ENCODE measurements around the gene RCAN2.
"Not testable (repeated sequence)": the region's sequence is repeated elsewhere in the genome, so short reads cannot be mapped to it uniquely, and the experiment has no call there.

RCAN2 gene

DNA sequence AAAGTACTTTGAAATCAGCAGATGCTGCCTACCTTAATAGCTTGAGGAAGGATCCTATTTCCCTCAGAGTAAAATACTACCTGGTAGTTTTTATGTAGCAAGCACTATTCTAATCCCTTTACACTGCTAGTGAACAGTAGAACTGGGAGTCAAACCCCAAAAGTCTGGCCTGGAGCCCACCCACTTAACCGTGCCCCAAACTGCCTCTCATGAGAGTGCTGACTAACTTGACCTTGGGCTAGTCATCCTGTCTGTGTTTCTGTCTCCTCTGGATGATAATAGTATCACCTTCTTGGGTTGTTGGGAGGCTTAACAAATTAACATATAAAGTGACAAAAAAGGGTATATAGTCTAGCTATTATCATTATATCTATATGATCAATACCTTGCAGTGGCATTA, 140.5 kb downstream of the RCAN2 start:
- Histone ChIP-seq H3K27ac (ENCODE audit: low read depth, low read length) (no peak overlapping the region), H3K27me3 (ENCODE audit: control insufficient read depth in 1 of 2, insufficient read depth in 2 of 2, low read length in 2 of 2) (no peaks in the 10 kb centered on the region), H3K36me3 (ENCODE audit: control insufficient read depth in 1 of 2, insufficient read depth in 2 of 2, low read length in 2 of 2) (no peaks in the 10 kb centered on the region), H3K4me3 (ENCODE audit: low read depth in 1 of 2, low read length in 2 of 2) (no peak overlapping the region), H3K9me3 (ENCODE audit: control insufficient read depth in 1 of 2, low read length in 2 of 2) (no peaks in the 10 kb centered on the region), H3K9ac (ENCODE audit: low read depth in 1 of 2, low read length in 2 of 2) (no peak overlapping the region), H3K4me1 (ENCODE audit: control insufficient read depth in 1 of 2, insufficient read depth in 2 of 2, low read length in 2 of 2) (no peaks in the 10 kb centered on the region)

DNA sequence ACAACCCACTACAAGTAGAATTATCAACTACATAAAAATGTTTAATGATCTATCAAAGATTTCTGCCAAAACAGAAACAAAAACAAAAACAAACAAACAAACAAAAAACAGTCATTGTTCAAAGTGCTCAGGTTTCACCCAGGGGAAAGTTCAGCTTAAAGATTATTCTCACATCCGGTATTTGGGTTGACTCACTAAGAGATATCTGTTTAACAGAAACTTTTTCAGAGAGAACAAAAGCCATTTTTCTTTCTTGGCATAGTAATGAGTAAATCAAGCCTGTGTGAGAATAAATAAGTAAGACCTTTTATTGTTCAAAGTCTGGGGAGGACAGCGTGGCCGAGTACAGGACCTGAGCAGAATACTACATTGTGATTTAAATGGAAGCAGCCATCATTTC, 143.6 kb downstream of the RCAN2 start:
- Histone ChIP-seq H3K9ac (ENCODE audit: low read depth in 1 of 2, low read length in 2 of 2) (no peak overlapping the region), H3K9me3 (ENCODE audit: control insufficient read depth in 1 of 2, low read length in 2 of 2) (no peaks in the 10 kb centered on the region), H3K4me1 (ENCODE audit: control insufficient read depth in 1 of 2, insufficient read depth in 2 of 2, low read length in 2 of 2) (no peaks in the 10 kb centered on the region), H3K4me3 (ENCODE audit: low read depth in 1 of 2, low read length in 2 of 2) (no peak overlapping the region), H3K27me3 (ENCODE audit: control insufficient read depth in 1 of 2, insufficient read depth in 2 of 2, low read length in 2 of 2) (no peaks in the 10 kb centered on the region), H3K36me3 (ENCODE audit: control insufficient read depth in 1 of 2, insufficient read depth in 2 of 2, low read length in 2 of 2) (no peaks in the 10 kb centered on the region), H3K27ac (ENCODE audit: low read depth, low read length) (no peak overlapping the region)

DNA sequence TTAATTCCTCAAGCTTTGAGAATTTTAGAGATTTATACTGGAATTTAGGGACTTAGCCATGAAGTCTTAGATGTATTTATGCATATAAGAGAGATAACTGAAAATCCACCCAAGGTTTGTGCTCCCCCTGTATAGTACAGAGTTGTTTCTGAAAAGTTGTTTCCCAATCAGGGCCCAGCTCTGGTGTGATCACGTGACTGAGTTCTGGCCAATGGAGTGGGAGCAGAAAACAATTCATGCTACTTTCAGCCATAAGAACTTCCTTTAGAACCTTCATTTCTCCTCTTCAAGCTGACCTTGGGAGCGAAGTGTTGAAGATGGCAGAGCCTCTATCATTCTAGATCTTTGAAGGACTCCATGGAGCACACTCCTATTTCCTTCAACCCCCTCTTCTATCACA, 151.0 kb downstream of the RCAN2 start:
- no peaks in the 10 kb centered on the region for H3K9me3 ChIP-seq (ENCODE audit: control insufficient read depth in 1 of 2, low read length in 2 of 2)
- no peak overlapping the region for H3K4me3 ChIP-seq (ENCODE audit: low read depth in 1 of 2, low read length in 2 of 2)
- no peaks in the 10 kb centered on the region for H3K4me1 ChIP-seq (ENCODE audit: control insufficient read depth in 1 of 2, insufficient read depth in 2 of 2, low read length in 2 of 2)
- no peaks in the 10 kb centered on the region for H3K36me3 ChIP-seq (ENCODE audit: control insufficient read depth in 1 of 2, insufficient read depth in 2 of 2, low read length in 2 of 2)
- H3K27ac ChIP-seq (ENCODE audit: low read depth, low read length): no peak overlapping the region
- no peak overlapping the region for H3K9ac ChIP-seq (ENCODE audit: low read depth in 1 of 2, low read length in 2 of 2)
- H3K27me3 ChIP-seq (ENCODE audit: control insufficient read depth in 1 of 2, insufficient read depth in 2 of 2, low read length in 2 of 2): no peaks in the 10 kb centered on the region

DNA sequence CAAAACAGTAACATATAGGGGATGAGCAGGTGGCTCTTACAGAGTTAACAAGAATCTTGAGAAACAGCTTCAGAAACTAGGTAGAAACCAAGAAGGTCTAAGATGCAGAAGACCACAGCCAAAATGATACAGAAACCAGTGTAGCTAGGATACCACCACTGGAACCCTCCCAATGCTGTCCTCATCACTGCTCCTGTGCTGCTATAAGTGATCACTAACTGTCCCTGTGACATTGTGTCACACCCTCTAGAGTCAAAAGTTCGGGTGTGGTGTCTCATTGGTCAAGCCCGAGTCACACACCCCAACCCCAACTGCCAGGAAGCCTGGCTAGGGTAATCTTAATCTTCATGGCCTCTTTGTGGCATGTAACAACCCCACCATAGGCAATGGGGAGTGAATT, 153.1 kb downstream of the RCAN2 start:
- no peak overlapping the region for H3K9ac ChIP-seq (ENCODE audit: low read depth in 1 of 2, low read length in 2 of 2)
- no peaks in the 10 kb centered on the region for H3K9me3 ChIP-seq (ENCODE audit: control insufficient read depth in 1 of 2, low read length in 2 of 2)
- H3K4me3 ChIP-seq (ENCODE audit: low read depth in 1 of 2, low read length in 2 of 2): no peak overlapping the region
- no peaks in the 10 kb centered on the region for H3K4me1 ChIP-seq (ENCODE audit: control insufficient read depth in 1 of 2, insufficient read depth in 2 of 2, low read length in 2 of 2)
- H3K27me3 ChIP-seq (ENCODE audit: control insufficient read depth in 1 of 2, insufficient read depth in 2 of 2, low read length in 2 of 2): no peaks in the 10 kb centered on the region
- H3K27ac ChIP-seq (ENCODE audit: low read depth, low read length): no peak overlapping the region
- no peaks in the 10 kb centered on the region for H3K36me3 ChIP-seq (ENCODE audit: control insufficient read depth in 1 of 2, insufficient read depth in 2 of 2, low read length in 2 of 2)

DNA sequence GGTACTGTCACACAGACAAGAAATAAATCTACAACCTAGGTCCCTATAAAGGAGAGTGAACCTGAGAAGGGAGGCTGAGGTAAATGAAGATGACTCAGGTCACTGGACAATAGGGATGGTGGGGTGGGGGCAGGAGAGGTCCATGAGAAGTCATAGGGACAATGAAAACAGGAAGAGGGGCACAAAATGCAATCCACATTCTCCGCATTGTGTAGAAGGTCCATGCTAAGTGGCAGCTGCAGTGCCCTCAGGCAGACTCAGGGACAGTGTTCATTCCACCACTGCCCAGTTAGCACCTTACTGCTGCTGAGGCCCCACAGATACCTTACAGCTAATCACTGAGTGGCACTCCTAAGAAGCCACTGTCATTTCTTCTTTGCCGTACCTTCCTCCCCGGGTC, 156.8 kb downstream of the RCAN2 start:
- no peaks in the 10 kb centered on the region for H3K9me3 ChIP-seq (ENCODE audit: control insufficient read depth in 1 of 2, low read length in 2 of 2)
- no peaks in the 10 kb centered on the region for H3K27me3 ChIP-seq (ENCODE audit: control insufficient read depth in 1 of 2, insufficient read depth in 2 of 2, low read length in 2 of 2)
- H3K4me1 ChIP-seq (ENCODE audit: control insufficient read depth in 1 of 2, insufficient read depth in 2 of 2, low read length in 2 of 2): no peaks in the 10 kb centered on the region
- no peak overlapping the region for H3K9ac ChIP-seq (ENCODE audit: low read depth in 1 of 2, low read length in 2 of 2)
- no peaks in the 10 kb centered on the region for H3K36me3 ChIP-seq (ENCODE audit: control insufficient read depth in 1 of 2, insufficient read depth in 2 of 2, low read length in 2 of 2)
- no peak overlapping the region for H3K27ac ChIP-seq (ENCODE audit: low read depth, low read length)
- H3K4me3 ChIP-seq (ENCODE audit: low read depth in 1 of 2, low read length in 2 of 2): no peak overlapping the region

DNA sequence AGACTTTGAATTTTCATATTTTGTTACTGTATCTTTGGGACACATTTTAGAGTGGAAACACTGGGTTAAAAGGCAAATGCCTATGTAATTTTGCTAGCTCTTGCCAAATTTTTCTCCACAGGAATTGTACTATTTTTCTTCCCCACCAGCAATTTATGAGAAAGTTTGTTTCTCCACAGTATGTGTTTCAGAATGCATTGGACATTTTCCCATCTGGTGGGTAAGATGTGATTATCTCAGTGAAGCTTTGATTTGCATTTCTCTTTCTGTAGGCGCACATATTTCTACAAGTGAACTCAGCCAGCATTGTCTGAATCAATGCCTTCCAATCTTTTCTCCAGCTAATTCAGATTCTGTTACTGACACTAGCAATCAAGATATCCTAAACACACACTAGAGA, 157.8 kb downstream of the RCAN2 start:
- Histone ChIP-seq H3K4me1 (ENCODE audit: control insufficient read depth in 1 of 2, insufficient read depth in 2 of 2, low read length in 2 of 2) (no peaks in the 10 kb centered on the region), H3K36me3 (ENCODE audit: control insufficient read depth in 1 of 2, insufficient read depth in 2 of 2, low read length in 2 of 2) (no peaks in the 10 kb centered on the region), H3K27ac (ENCODE audit: low read depth, low read length) (no peak overlapping the region), H3K4me3 (ENCODE audit: low read depth in 1 of 2, low read length in 2 of 2) (no peak overlapping the region), H3K9ac (ENCODE audit: low read depth in 1 of 2, low read length in 2 of 2) (no peak overlapping the region), H3K9me3 (ENCODE audit: control insufficient read depth in 1 of 2, low read length in 2 of 2) (no peaks in the 10 kb centered on the region), H3K27me3 (ENCODE audit: control insufficient read depth in 1 of 2, insufficient read depth in 2 of 2, low read length in 2 of 2) (no peaks in the 10 kb centered on the region)

DNA sequence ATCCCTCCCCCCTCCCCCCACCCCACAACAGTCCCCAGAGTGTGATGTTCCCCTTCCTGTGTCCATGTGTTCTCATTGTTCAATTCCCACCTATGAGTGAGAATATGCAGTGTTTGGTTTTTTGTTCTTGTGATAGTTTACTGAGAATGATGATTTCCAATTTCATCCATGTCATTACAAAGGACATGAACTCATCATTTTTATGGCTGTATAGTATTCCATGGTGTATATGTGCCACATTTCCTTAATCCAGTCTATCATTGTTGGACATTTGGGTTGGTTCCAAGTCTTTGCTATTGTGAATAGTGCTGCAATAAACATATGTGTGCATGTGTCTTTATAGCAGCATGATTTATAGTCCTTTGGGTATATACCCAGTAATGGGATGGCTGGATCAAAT, 158.8 kb downstream of the RCAN2 start:
- not testable (repeated sequence) for H3K9me3 ChIP-seq (ENCODE audit: control insufficient read depth in 1 of 2, low read length in 2 of 2); H3K4me1 ChIP-seq (ENCODE audit: control insufficient read depth in 1 of 2, insufficient read depth in 2 of 2, low read length in 2 of 2); H3K9ac ChIP-seq (ENCODE audit: low read depth in 1 of 2, low read length in 2 of 2); H3K27me3 ChIP-seq (ENCODE audit: control insufficient read depth in 1 of 2, insufficient read depth in 2 of 2, low read length in 2 of 2); H3K4me3 ChIP-seq (ENCODE audit: low read depth in 1 of 2, low read length in 2 of 2); H3K27ac ChIP-seq (ENCODE audit: low read depth, low read length); H3K36me3 ChIP-seq (ENCODE audit: control insufficient read depth in 1 of 2, insufficient read depth in 2 of 2, low read length in 2 of 2)

DNA sequence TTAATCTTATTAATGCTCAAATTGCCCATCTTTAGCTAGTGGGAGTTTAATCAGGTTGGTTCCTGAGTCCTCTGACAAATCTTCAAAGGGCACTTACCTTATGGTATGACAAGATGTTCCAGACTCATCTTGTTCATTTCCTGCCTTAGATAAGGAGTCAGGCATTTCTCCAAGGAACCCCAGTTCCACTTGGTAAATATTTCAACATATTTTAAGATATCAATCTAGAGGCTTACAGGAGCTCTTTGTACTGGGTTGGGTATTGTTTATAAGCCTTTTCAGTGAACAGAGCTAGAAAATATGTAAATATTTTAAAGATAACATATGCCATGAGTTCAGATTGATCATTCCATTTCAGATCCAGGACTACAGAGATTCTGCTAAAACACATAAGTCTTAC, 159.8 kb downstream of the RCAN2 start:
- H3K36me3 ChIP-seq (ENCODE audit: control insufficient read depth in 1 of 2, insufficient read depth in 2 of 2, low read length in 2 of 2): no peaks in the 10 kb centered on the region
- no peak overlapping the region for H3K9ac ChIP-seq (ENCODE audit: low read depth in 1 of 2, low read length in 2 of 2)
- no peaks in the 10 kb centered on the region for H3K27me3 ChIP-seq (ENCODE audit: control insufficient read depth in 1 of 2, insufficient read depth in 2 of 2, low read length in 2 of 2)
- H3K4me1 ChIP-seq (ENCODE audit: control insufficient read depth in 1 of 2, insufficient read depth in 2 of 2, low read length in 2 of 2): peaks cover 0 to 6% of the 10 kb centered on the region in 2 donors
- no peak overlapping the region for H3K27ac ChIP-seq (ENCODE audit: low read depth, low read length)
- H3K4me3 ChIP-seq (ENCODE audit: low read depth in 1 of 2, low read length in 2 of 2): no peak overlapping the region
- H3K9me3 ChIP-seq (ENCODE audit: control insufficient read depth in 1 of 2, low read length in 2 of 2): no peaks in the 10 kb centered on the region

DNA sequence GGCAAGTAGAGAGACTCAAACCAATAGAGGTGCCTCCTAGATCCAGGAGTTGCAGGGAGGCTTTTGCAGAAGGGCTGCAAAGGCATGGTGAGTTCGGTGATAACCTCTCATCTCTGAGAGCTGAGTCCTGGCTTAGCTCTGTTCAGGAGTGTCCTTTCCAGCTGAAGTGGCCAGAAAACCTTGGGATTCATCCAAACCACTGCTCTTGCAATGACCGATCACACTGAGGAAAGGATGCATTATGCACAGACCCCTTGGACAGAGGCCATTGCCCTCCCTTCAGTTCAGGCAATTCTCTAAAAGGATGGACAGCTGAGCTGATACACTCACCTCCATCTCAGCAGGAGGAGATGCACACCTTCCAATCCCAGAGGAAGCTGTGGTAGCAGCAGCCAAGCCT, 161.7 kb downstream of the RCAN2 start:
- Histone ChIP-seq H3K36me3 (ENCODE audit: control insufficient read depth in 1 of 2, insufficient read depth in 2 of 2, low read length in 2 of 2) (no peaks in the 10 kb centered on the region), H3K27ac (ENCODE audit: low read depth, low read length) (no peak overlapping the region), H3K4me1 (ENCODE audit: control insufficient read depth in 1 of 2, insufficient read depth in 2 of 2, low read length in 2 of 2) (peaks cover 0 to 6% of the 10 kb centered on the region in 2 donors), H3K27me3 (ENCODE audit: control insufficient read depth in 1 of 2, insufficient read depth in 2 of 2, low read length in 2 of 2) (no peaks in the 10 kb centered on the region), H3K9me3 (ENCODE audit: control insufficient read depth in 1 of 2, low read length in 2 of 2) (no peaks in the 10 kb centered on the region), H3K9ac (ENCODE audit: low read depth in 1 of 2, low read length in 2 of 2) (no peak overlapping the region), H3K4me3 (ENCODE audit: low read depth in 1 of 2, low read length in 2 of 2) (no peak overlapping the region)

DNA sequence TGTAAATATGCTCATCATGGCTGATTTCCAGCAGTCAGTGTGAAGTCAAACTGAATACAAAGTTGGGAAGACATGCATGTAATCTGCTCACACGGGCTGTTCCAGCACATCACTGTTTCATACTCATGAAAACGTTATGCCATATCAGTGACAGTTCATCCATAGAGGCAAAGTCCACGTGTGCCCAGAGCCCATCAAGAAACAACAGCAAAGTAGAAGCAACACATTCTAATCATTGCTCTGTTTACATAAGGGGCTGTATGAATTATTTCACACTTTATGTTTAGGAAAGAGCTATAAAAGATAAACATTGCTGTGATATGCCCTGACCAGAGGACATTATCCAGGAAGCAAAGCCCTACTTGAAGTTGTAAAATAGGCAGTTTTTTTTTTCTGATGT, 163.5 kb downstream of the RCAN2 start:
- Histone ChIP-seq H3K27ac (ENCODE audit: low read depth, low read length) (no peak overlapping the region), H3K27me3 (ENCODE audit: control insufficient read depth in 1 of 2, insufficient read depth in 2 of 2, low read length in 2 of 2) (no peaks in the 10 kb centered on the region), H3K4me1 (ENCODE audit: control insufficient read depth in 1 of 2, insufficient read depth in 2 of 2, low read length in 2 of 2) (peaks cover 0 to 6% of the 10 kb centered on the region in 2 donors), H3K9ac (ENCODE audit: low read depth in 1 of 2, low read length in 2 of 2) (no peak overlapping the region), H3K9me3 (ENCODE audit: control insufficient read depth in 1 of 2, low read length in 2 of 2) (no peaks in the 10 kb centered on the region), H3K36me3 (ENCODE audit: control insufficient read depth in 1 of 2, insufficient read depth in 2 of 2, low read length in 2 of 2) (no peaks in the 10 kb centered on the region), H3K4me3 (ENCODE audit: low read depth in 1 of 2, low read length in 2 of 2) (no peak overlapping the region)

Measured in duodenal mucosa (tissue), 2 donors.